HG02973 (cell line): ENCODE data around the gene UBE2E2.
A peak's percentile ranks its signal among the peaks of the same experiment; 100 is the strongest.

Experiments
- ATAC-seq: cut with Tn5 transposase; IDR thresholded peaks from one replicate; pipeline ENCODE4 v1.9.1; 2021; ENCODE audit warnings: moderate library complexity; ENCODE audit not compliant: unreplicated experiment

Gene UBE2E2

DNA sequence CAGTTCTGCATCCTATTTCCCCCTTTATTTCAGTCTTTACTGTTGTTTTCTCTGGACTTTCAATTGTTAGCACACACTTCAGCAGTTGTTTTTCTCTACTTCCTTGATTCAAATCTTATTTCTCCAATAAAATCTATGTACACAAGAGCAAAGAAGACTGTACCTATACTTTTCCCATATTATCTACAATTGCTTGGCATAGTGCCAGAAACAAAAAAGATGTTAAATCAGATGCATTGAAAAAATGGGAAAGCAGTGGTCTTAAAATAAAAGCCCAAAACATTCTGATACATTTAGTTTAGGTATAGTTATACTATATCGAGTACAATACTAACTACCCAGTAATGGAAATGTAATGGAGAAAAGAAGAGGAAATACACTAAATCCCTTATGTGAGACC, 265.1 kb downstream of the UBE2E2 start:
- no peak for ATAC-seq

DNA sequence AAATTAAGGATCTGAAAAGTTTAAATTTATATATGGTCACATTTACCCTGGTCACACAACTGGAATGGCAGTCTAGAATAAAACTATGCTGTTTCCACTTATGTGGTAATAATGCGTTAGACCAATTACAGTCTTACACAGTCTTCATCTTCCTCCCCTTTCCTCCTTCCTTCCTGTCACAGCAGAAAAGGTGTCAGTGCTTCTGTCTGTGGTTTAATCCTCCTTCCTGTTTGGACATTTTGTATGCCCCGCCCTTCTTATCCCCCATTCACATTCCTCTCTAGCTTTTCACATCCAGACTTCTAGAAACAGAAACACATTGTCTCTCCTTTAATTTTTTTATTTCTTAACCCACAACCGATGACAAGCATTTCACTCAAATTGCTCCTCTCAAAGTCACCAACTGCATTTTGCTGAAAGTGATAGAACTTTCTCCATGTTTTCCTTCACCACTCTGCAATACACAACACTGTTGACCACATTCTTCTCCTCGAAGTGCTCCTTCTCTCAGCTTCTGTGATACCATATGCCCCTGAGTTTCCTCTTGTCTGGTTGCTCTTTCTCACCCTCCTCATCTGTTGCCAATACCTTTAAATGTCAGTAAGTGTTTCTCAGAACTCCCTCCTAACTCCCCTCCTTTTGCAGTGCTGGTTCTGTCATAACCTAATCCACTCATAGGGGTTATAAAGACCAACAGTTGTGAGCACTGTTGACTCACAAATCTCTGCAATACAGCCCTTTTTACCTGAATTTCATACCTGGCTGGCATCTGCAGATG, 271.6 kb downstream of the UBE2E2 start:
- no peak for ATAC-seq

- ATAC-seq, result no peak
Observed at GRCh38 chr3:23475446-23475845, 272.3 kb downstream of the UBE2E2 start.

DNA sequence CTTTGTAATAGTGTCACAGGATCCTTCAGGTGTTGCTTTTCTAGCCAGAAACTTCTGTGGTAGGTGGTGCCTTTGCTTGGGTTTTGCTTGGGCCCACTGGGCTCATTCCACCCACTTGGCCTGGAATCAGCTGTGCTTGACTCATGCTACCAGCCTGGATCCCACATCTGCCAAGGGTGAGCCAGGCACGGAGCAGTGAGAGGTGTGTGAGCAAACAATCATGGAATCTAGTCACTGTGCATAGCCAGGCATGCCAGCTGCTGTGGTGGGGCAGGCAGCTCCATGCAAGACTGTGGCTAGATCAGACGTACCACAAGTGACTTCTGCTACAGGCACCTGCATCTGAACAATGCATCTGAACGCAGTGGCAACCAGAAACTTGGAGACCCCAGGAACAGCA, 275.9 kb downstream of the UBE2E2 start:
- ATAC-seq, result no peak

- no peak for ATAC-seq
Observed at GRCh38 chr3:23479615-23480328, 276.6 kb downstream of the UBE2E2 start.

GRCh38 chr3:23480329-23480714, 277.2 kb downstream of the UBE2E2 start:
- ATAC-seq, result no peak

- no peak for ATAC-seq
Observed at GRCh38 chr3:23481011-23481615, 278.0 kb downstream of the UBE2E2 start.

DNA sequence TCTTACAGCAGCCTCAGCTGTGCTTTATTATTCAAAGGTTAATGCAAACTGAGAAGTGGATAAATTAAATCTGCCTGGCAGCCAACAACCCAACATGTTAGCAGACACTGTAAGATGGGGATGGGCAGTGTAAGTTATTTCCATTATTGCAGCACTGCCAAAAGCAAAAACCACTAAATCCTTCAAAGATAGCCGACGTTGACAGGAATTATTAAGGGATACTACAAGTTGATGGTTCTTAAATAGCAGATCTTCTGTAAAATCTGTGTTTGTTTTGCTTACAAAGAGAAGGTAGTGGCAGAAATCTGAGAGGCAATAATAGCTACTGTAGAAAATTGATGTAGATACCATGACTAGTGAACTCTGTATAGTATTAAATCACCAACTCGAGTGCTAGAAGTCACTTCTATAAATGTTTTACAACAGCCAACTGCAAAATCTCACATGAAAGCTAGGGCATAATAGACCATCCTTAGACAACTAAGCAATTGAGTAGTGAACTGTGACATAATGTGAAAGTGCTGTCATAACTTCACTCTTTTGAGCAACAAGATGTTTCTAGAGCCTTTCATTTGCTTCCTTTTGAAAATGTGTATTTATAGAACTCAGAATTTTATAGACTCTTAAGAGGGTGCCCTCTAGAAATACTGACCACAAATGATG, 278.6 kb downstream of the UBE2E2 start:
- ATAC-seq, result no peak

GRCh38 chr3:23484386-23484785, 281.3 kb downstream of the UBE2E2 start:
- ATAC-seq, result no peak

GRCh38 chr3:23485922-23486321, 282.8 kb downstream of the UBE2E2 start:
- ATAC-seq, result no peak

DNA sequence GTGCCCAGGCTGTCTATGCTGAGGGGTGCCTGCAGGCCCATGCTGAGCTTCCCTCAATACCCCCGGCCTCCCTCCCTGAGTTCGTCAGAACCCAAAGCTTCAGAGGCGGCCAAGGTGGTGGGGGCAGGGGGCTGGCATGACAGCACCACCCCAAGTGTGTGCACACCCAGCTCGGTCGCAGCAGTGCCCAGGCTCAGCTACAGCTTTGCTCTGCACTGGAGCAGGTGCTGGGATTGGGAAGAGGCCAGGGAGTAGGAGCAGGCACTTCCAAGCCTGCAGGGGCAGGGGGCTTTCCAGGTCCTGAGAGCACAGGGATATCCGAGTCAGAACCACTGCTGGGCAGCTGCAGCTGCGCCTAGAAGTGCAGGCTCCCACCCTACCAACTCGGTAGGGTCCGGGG, 283.9 kb downstream of the UBE2E2 start:
- no peak for ATAC-seq

GRCh38 chr3:23488618-23489017, 285.5 kb downstream of the UBE2E2 start:
- no peak for ATAC-seq

GRCh38 chr3:23489300-23490158, 286.4 kb downstream of the UBE2E2 start:
- no peak for ATAC-seq

GRCh38 chr3:23490459-23490858, 287.3 kb downstream of the UBE2E2 start:
- no peak for ATAC-seq

DNA sequence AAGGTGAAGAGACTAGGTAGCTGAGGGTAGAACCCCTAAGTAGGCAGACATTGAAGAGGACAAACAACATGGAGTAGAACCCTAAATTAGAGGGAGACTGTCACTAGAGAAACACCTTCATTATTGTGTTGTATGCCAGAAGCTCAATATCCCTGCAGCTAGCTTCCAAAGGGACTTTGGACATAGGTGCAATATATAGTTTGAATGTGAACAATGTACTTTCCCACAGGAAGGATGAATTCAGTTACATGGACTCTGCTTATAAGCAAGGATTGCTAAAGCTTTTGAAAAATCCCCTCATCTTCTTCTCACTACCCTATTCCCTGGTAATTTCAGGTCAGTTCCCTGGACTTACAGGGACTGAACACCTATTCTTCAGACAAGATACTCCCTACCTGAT, 288.9 kb downstream of the UBE2E2 start:
- no peak for ATAC-seq

GRCh38 chr3:23493889-23494288, 290.8 kb downstream of the UBE2E2 start:
- ATAC-seq, result no peak

DNA sequence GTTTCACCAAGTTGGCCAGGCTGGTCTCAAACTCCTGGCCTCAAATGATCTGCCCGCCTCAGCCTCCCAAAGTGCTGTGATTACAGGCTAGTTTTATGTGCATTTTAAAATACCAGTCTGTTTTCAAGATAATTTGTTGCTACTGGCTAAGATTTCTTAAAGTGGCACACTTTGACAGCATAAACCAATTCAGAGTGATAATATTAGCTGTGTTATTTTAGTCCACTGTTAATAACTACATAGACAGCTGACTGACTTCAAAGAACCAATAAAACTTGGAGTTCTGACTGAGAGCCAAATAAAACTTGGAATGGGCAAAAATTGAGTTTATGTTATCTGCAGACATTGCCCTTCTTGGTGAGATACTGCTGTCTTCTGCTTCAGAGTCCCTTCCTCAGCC, 291.8 kb downstream of the UBE2E2 start:
- no peak for ATAC-seq

DNA sequence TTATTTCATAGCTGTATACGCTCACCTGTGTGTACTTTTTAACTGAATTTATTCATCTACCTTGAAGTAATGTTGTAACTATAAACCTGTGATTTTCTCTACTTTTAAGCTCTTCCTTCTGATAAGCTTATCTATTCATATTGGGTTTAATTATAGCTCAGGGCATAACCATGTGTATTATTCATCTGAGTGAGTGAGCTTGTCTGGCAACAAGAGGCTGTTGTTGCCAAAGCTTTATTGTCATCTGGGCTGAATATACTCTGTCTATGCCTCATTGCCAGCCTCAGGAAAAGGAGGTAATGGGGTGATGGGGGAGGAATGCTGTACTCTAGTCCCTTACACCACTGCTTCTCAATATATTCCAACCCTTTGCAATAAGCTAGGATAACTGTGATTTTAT, 292.4 kb downstream of the UBE2E2 start:
- ATAC-seq, result no peak

DNA sequence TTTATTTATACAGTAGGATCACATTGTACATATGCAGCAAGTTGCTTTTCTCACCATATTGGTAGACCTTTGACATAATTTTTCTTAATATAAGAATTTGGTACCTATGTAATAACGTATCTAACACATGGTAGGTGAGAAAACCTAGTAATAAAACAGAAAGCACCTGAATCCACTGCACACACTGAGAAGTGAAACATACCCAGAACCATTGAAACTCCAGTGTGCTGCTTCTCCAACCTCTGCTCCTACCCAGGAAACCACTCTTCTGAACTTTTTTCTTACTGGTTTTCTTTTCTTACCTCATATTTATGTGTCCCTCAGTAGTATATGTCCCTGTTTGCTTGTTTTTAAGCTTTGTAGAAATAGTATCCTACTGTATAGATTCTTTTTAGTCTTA, 293.0 kb downstream of the UBE2E2 start:
- ATAC-seq, result peak; percentile 69

GRCh38 chr3:23497156-23497555, 294.0 kb downstream of the UBE2E2 start:
- ATAC-seq, result no peak
